Endothelial cell of umbilical vein (primary cell): ENCODE results near the gene THSD7B. TPM values are rescaled to one million over a fixed set of nuclear protein-coding genes. Genes with fewer than 3 reads are reported as not detected.

Experiments used
- BruUV-seq: library from RNA; stranded (reverse); fragments of 400-500 nt; replicated peaks from 2 replicates; lab custom pipeline; 2021; lab: Mats Ljungman, UMichigan
- CTCF ChIA-PET: fragments of 300-600, 350-600 bp; sonication (Branson Sonifier 250); formaldehyde crosslinking; loops from one replicate; lab custom pipeline; 2021; ENCODE audit warnings: antibody characterized with exemption, inconsistent platforms; lab: Charles Lee
- POLR2A ChIA-PET: fragments of 300-600, 350-600 bp; sonication (Branson Sonifier 250); formaldehyde crosslinking; loops from one replicate; lab custom pipeline; 2021; ENCODE audit warnings: antibody characterized with exemption, inconsistent platforms; lab: Charles Lee
- DNase-seq: peaks from one replicate; pipeline ENCODE4 v3.0.0-alpha.2; 2011; ENCODE audit warnings: low read depth, low spot score
- FAIRE-seq: peaks from 2 replicates; lab custom pipeline; 2011; peaks lifted over from hg19 to GRCh38; lab: Jason Lieb, UNC
- H2AFZ ChIP-seq: 2 replicates; pipeline ENCODE4 v1.6.0; 2012; ENCODE audit warnings: low read depth, low read length, control low read depth, inconsistent platforms
- H3K27ac ChIP-seq: 2 replicates; pipeline ENCODE4 v1.5.1; 2011; ENCODE audit warnings: low read depth, mild to moderate bottlenecking, control low read depth, low read length, moderate library complexity; ENCODE audit not compliant: insufficient read depth
- H3K27me3 ChIP-seq, 2 experiments: 2 replicates each; pipeline versions ENCODE4 v1.6.0 to v1.6.1; 2011; ENCODE audit warnings: low read length in 2 of 2, mixed read lengths in 1 of 2; ENCODE audit not compliant: control insufficient read depth in 2 of 2, insufficient read depth in 2 of 2
- H3K36me3 ChIP-seq, 2 experiments: 2 replicates in 1 of 2; 3 replicates in 1 of 2; pipeline ENCODE4 v1.5.1; 2011; ENCODE audit warnings: low read length in 2 of 2, mild to moderate bottlenecking in 1 of 2, moderate library complexity in 1 of 2; ENCODE audit not compliant: control insufficient read depth in 2 of 2, insufficient read depth in 2 of 2; ENCODE audit errors: extremely low read depth in 1 of 2
- H3K4me1 ChIP-seq: 3 replicates; pipeline ENCODE4 v1.5.1; 2011; ENCODE audit warnings: mild to moderate bottlenecking, low read length; ENCODE audit not compliant: control insufficient read depth, insufficient read depth; ENCODE audit errors: extremely low read depth
- H3K4me2 ChIP-seq: 2 replicates; pipeline ENCODE4 v1.6.1; 2011; ENCODE audit warnings: low read length, control low read depth, mixed read lengths; ENCODE audit not compliant: insufficient read depth
- H3K4me3 ChIP-seq, 3 experiments: fragments of 200-600 bp in 1 of 3; sonication (generic), shearing (Covaris generic) in 1 of 3; replicated peaks in 1 of 3; 2 replicates each; pipeline ENCODE4 v1.5.1; 2011 to 2016; ENCODE audit warnings: control low read depth in 3 of 3, low read length in 3 of 3, mild to moderate bottlenecking in 2 of 3, inconsistent platforms in 1 of 3, low read depth in 1 of 3, moderate library complexity in 1 of 3; ENCODE audit not compliant: insufficient read depth in 1 of 3
- H3K79me2 ChIP-seq: 2 replicates; pipeline ENCODE4 v1.6.0; 2012; ENCODE audit warnings: low read length, inconsistent platforms; ENCODE audit not compliant: control insufficient read depth, insufficient read depth
- H3K9ac ChIP-seq: replicated peaks from 2 replicates; pipeline ENCODE3; 2011; ENCODE audit warnings: low read length, control low read depth; ENCODE audit not compliant: insufficient read depth; ENCODE audit errors: extremely low read depth
- H3K9me1 ChIP-seq: replicated peaks from 3 replicates; pipeline ENCODE4 v1.6.0; 2011; ENCODE audit warnings: mild to moderate bottlenecking, low read length; ENCODE audit not compliant: control insufficient read depth, insufficient read depth; ENCODE audit errors: extremely low read depth
- H3K9me3 ChIP-seq: replicated peaks from 2 replicates; pipeline ENCODE4 v1.5.1; 2012; ENCODE audit warnings: low read length, inconsistent platforms; ENCODE audit not compliant: control insufficient read depth, insufficient read depth
- H4K20me1 ChIP-seq: replicated peaks from 2 replicates; pipeline ENCODE3; 2011; ENCODE audit warnings: mild to moderate bottlenecking, low read length; ENCODE audit not compliant: control insufficient read depth, insufficient read depth; ENCODE audit errors: extremely low read depth
- CTCF ChIP-seq, 2 donors: IDR thresholded peaks; 1 replicate in 1 of 2; 2 replicates in 1 of 2; pipeline ENCODE4 v1.5.1; 2011; ENCODE audit warnings: low read length in 2 of 2, mild to moderate bottlenecking in 2 of 2, moderate library complexity in 2 of 2, control low read depth in 1 of 2, inconsistent platforms in 1 of 2, low read depth in 1 of 2; ENCODE audit not compliant: insufficient read depth in 1 of 2; ENCODE audit errors: extremely low read depth in 1 of 2
- EZH2 ChIP-seq: IDR thresholded peaks from 2 replicates; pipeline ENCODE4 v1.6.1; 2012; ENCODE audit warnings: borderline replicate concordance, low read depth, mild to moderate bottlenecking, moderate library complexity, low read length, inconsistent platforms; ENCODE audit not compliant: severe bottlenecking
- FOS ChIP-seq: IDR thresholded peaks from 2 replicates; pipeline ENCODE4 v1.6.1; 2011; ENCODE audit warnings: mild to moderate bottlenecking, low read length, moderate library complexity, borderline replicate concordance; ENCODE audit not compliant: insufficient read depth
- GATA2 ChIP-seq: IDR thresholded peaks from 2 replicates; pipeline ENCODE4 v1.7.0; 2011; ENCODE audit warnings: low read depth, mild to moderate bottlenecking, moderate library complexity, mixed read lengths, low read length; ENCODE audit not compliant: insufficient read length, insufficient read depth
- JUN ChIP-seq: IDR thresholded peaks from 2 replicates; pipeline ENCODE4 v1.6.1; 2011; ENCODE audit warnings: borderline replicate concordance, low read depth; ENCODE audit not compliant: insufficient read length, insufficient read depth
- MAX ChIP-seq: IDR thresholded peaks from 2 replicates; pipeline ENCODE4 v1.6.1; 2011; ENCODE audit not compliant: insufficient read depth, insufficient read length
- MYC ChIP-seq: IDR thresholded peaks from one replicate; pipeline ENCODE4 v1.6.1; 2011; ENCODE audit warnings: mild to moderate bottlenecking, low read depth, low read length
- POLR2A ChIP-seq: IDR thresholded peaks from 2 replicates; pipeline ENCODE4 v1.6.1; 2012; ENCODE audit warnings: low read depth, mild to moderate bottlenecking, control low read depth, low read length
- POLR2AphosphoS5 ChIP-seq: IDR thresholded peaks from 2 replicates; pipeline ENCODE4 v1.6.1; 2012; ENCODE audit warnings: low read depth, mild to moderate bottlenecking, control low read depth, low read length, moderate library complexity; ENCODE audit not compliant: insufficient read depth
- dilution Hi-C: fragments of 300-500 bp; cut with MboI; formaldehyde crosslinking; loops from one replicate; pipeline ENCODE4 v1.15.0; 2019; ENCODE audit warnings: low sequenced_read_pairs; ENCODE audit not compliant: extremely low pct_ligation_motif_present
- intact Hi-C: fragments of 100-400 bp; cut with micrococcal nuclease; formaldehyde crosslinking; loops from one replicate; pipeline ENCODE4 v1.10.0; 2022
- polyA plus RNA-seq, 4 experiments: library from polyadenylated mRNA; depleted of rRNA in 3 of 4; stranded (reverse) in 3 of 4; unstranded in 1 of 4; fragments of >200 nt; gene quantifications; 2 replicates each; pipeline versions ENCODE4 v1.2.1 to v1.2.3, GENCODE V29; 2011 to 2012; ENCODE audit warnings: missing spikeins in 1 of 4
- total RNA-seq: library from RNA; stranded (reverse); gene quantifications from 2 replicates; pipeline ENCODE4 v1.2.3, GENCODE V29; 2021

The THSD7B gene
- total and polyA plus RNA-seq, 2 donors (not counting 3 experiments of a cell fraction or from before 2014, with no cell fraction given): 0.04 TPM; not detected in 1

GRCh38 chr2:136905779-136906178, 140.4 kb downstream of the THSD7B start:
- Histone ChIP-seq H3K9me3 (no peaks in the 10 kb centered on the region), H3K4me1 (no peaks in the 10 kb centered on the region), H3K36me3 (no peaks in the 10 kb centered on the region), H3K4me3 (no peak overlapping the region), H4K20me1 (no peaks in the 10 kb centered on the region), H3K4me2 (no peak overlapping the region), H3K9ac (no peak overlapping the region), H2AFZ (no peak overlapping the region), H3K27ac (no peak overlapping the region), H3K27me3 (no peaks in the 10 kb centered on the region), H3K79me2 (no peaks in the 10 kb centered on the region), H3K9me1 (no peaks in the 10 kb centered on the region)
- intact Hi-C loops: no loop called here
- no peak for TF ChIP-seq EZH2
- TF ChIP-seq GATA2: no peak
- no peak for TF ChIP-seq MYC
- TF ChIP-seq FOS: no peak
- TF ChIP-seq POLR2A: no peak
- TF ChIP-seq JUN: no peak
- TF ChIP-seq MAX: no peak
- no peak for TF ChIP-seq CTCF (IDR thresholded peaks at IDR 0.05; ENCODE audit: extremely low read depth in 1 of 2, insufficient read depth in 1 of 2, low read depth in 1 of 2, low read length in 2 of 2)
- no peak for TF ChIP-seq POLR2AphosphoS5
- dilution Hi-C loops: no loop called here
- ChIA-PET CTCF (interaction anchor here (1.0 kb wide), 1 partner anchor 13 kb away, joined by 3 read pairs; no protein-coding TSS in a partner anchor), POLR2A (no interaction called here)
- DNase-seq: no peak
- FAIRE-seq: no peak
- no TSS peak for BruUV-seq
